ENCODE measurements around the gene WNT2B.

DNA sequence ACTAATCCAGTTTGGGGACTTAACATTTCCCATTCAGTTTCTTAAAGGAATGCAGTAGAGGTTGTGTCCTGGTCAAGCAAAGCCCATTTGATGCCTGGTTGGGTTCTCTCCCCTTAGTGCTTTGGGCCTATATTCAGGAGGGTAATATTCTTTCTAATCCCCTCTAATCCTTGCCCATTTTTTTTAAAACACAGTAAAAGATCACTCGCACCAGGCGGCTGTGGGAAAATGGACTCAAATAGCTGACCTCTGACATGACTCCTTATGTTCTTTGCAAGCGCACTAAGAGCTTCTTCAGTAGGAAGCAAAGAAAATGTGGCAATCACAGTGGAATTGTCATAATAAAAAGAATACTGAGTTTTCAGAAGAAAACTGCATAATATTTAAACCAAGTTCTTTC, 49.9 kb downstream of the WNT2B start:
- TF ChIP-seq, protein P1, sequence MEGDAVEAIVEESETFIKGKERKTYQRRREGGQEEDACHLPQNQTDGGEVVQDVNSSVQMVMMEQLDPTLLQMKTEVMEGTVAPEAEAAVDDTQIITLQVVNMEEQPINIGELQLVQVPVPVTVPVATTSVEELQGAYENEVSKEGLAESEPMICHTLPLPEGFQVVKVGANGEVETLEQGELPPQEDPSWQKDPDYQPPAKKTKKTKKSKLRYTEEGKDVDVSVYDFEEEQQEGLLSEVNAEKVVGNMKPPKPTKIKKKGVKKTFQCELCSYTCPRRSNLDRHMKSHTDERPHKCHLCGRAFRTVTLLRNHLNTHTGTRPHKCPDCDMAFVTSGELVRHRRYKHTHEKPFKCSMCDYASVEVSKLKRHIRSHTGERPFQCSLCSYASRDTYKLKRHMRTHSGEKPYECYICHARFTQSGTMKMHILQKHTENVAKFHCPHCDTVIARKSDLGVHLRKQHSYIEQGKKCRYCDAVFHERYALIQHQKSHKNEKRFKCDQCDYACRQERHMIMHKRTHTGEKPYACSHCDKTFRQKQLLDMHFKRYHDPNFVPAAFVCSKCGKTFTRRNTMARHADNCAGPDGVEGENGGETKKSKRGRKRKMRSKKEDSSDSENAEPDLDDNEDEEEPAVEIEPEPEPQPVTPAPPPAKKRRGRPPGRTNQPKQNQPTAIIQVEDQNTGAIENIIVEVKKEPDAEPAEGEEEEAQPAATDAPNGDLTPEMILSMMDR (IDR thresholded peaks at IDR 0.05) = no peak
- no peak for TF ChIP-seq POLR2A (IDR thresholded peaks at IDR 0.05)

All from Peyer's patch (tissue), 4 donors.